CD14-positive monocyte (primary cell): ENCODE data around the gene PSORS1C2. TPM values are rescaled to one million over a fixed set of nuclear protein-coding genes. Genes with fewer than 3 reads are reported as not detected.

Experiments used
- DNase-seq, 3 donors: peaks; one replicate each; pipeline ENCODE4 v3.0.0-alpha.2; 2011 to 2022
- H2AFZ ChIP-seq: 2 replicates; pipeline ENCODE4 v1.6.0; 2012; ENCODE audit warnings: mild to moderate bottlenecking, low read depth, low read length, inconsistent platforms; ENCODE audit not compliant: insufficient read depth, poor library complexity, severe bottlenecking
- H3K27ac ChIP-seq, 2 donors: 1 replicate in 1 of 2; 2 replicates in 1 of 2; pipeline ENCODE4 v1.5.1; 2012 to 2013; ENCODE audit warnings: low read length in 2 of 2, control low read depth in 1 of 2, inconsistent platforms in 1 of 2, low read depth in 1 of 2, mild to moderate bottlenecking in 1 of 2
- H3K27me3 ChIP-seq, 2 donors: one replicate each; pipeline versions ENCODE4 v1.6.0 to v1.6.1; 2011 to 2013; ENCODE audit warnings: low read length in 2 of 2; ENCODE audit not compliant: control insufficient read depth in 2 of 2, insufficient read depth in 2 of 2
- H3K36me3 ChIP-seq, 2 donors: replicated peaks in 1 of 2; 1 replicate in 1 of 2; 2 replicates in 1 of 2; pipeline versions ENCODE4 v1.5.1 to v1.6.1; 2012 to 2013; ENCODE audit warnings: low read length in 2 of 2, control low read depth in 1 of 2, inconsistent platforms in 1 of 2, mild to moderate bottlenecking in 1 of 2; ENCODE audit not compliant: insufficient read depth in 2 of 2, control insufficient read depth in 1 of 2
- H3K4me1 ChIP-seq, 2 donors: 1 replicate in 1 of 2; 2 replicates in 1 of 2; pipeline versions ENCODE4 v1.5.1 to v1.6.1; 2012 to 2013; ENCODE audit warnings: low read length in 2 of 2, control low read depth in 1 of 2, inconsistent platforms in 1 of 2, mild to moderate bottlenecking in 1 of 2, moderate library complexity in 1 of 2; ENCODE audit not compliant: insufficient read depth in 2 of 2, control insufficient read depth in 1 of 2
- H3K4me2 ChIP-seq: replicated peaks from 2 replicates; pipeline ENCODE3; 2012; ENCODE audit warnings: low read length, moderate library complexity, mild to moderate bottlenecking; ENCODE audit not compliant: poor library complexity, severe bottlenecking; ENCODE audit errors: extremely low read depth
- H3K4me3 ChIP-seq, 3 experiments: fragments of 200-600 bp in 1 of 3; sonication (generic) in 1 of 3; replicated peaks in 1 of 3; 1 replicate in 2 of 3; 2 replicates in 1 of 3; pipeline ENCODE4 v1.5.1; 2011 to 2013; ENCODE audit warnings: low read length in 3 of 3, mild to moderate bottlenecking in 3 of 3, control low read depth in 2 of 3, low read depth in 2 of 3, inconsistent platforms in 1 of 3, moderate library complexity in 1 of 3
- H3K79me2 ChIP-seq: 2 replicates; pipeline ENCODE4 v1.6.0; 2012; ENCODE audit warnings: mild to moderate bottlenecking, control low read depth, inconsistent platforms, low read length, moderate library complexity; ENCODE audit not compliant: insufficient read depth
- H3K9ac ChIP-seq: 2 replicates; pipeline ENCODE4 v1.6.0; 2017; ENCODE audit warnings: low read length, mild to moderate bottlenecking; ENCODE audit not compliant: insufficient read depth, poor library complexity, severe bottlenecking
- H3K9me3 ChIP-seq, 2 donors: replicated peaks in 1 of 2; 1 replicate in 1 of 2; 2 replicates in 1 of 2; pipeline versions ENCODE4 v1.5.1 to v1.6.1; 2012 to 2013; ENCODE audit warnings: low read length in 2 of 2, control low read depth in 1 of 2; ENCODE audit not compliant: control insufficient read depth in 1 of 2, insufficient read depth in 1 of 2
- H4K20me1 ChIP-seq: 2 replicates; pipeline ENCODE4 v1.6.0; 2012; ENCODE audit warnings: mild to moderate bottlenecking, low read length, control low read depth, moderate library complexity; ENCODE audit not compliant: insufficient read depth
- H3K27ac Mint-ChIP-seq, 7 donors: one replicate each; pipeline ENCODE4 v1.8.0; 2020; ENCODE audit warnings: mild to moderate bottlenecking in 7 of 7, mixed read lengths in 7 of 7, moderate library complexity in 6 of 7, inconsistent platforms in 2 of 7
- H3K27me3 Mint-ChIP-seq, 3 donors: one replicate each; pipeline ENCODE4 v1.8.0; 2021 to 2022; ENCODE audit warnings: low read depth in 3 of 3, mild to moderate bottlenecking in 3 of 3, mixed read lengths in 3 of 3, moderate library complexity in 3 of 3, inconsistent platforms in 1 of 3
- H3K36me3 Mint-ChIP-seq, 2 donors: one replicate each; pipeline ENCODE4 v1.8.0; 2020; ENCODE audit warnings: mixed read lengths in 2 of 2, inconsistent platforms in 1 of 2, mild to moderate bottlenecking in 1 of 2
- H3K4me1 Mint-ChIP-seq: one replicate; pipeline ENCODE4 v1.8.0; 2020; ENCODE audit warnings: mild to moderate bottlenecking, mixed read lengths
- H3K4me3 Mint-ChIP-seq, 2 donors: one replicate each; pipeline ENCODE4 v1.8.0; 2020; ENCODE audit warnings: mild to moderate bottlenecking in 2 of 2, mixed read lengths in 2 of 2, moderate library complexity in 1 of 2
- H3K9me3 Mint-ChIP-seq, 7 donors: one replicate each; pipeline ENCODE4 v1.8.0; 2020 to 2022; ENCODE audit warnings: mixed read lengths in 7 of 7, mild to moderate bottlenecking in 6 of 7, moderate library complexity in 6 of 7, inconsistent platforms in 2 of 7
- WGBS: methylation state at CpG from one replicate; pipeline ENCODE4 v1.1.5; 2013; ENCODE audit warnings: missing lambda C conversion rate; ENCODE audit not compliant: insufficient coverage; 5-methylcytosine and 5-hydroxymethylcytosine counted together
- intact Hi-C, 2 donors: fragments of 100-400 bp; cut with micrococcal nuclease; formaldehyde crosslinking; loops; one replicate each; pipeline versions ENCODE4 v1.15.0 to v1.15.1; 2023
- polyA plus RNA-seq, 3 donors: library from polyadenylated mRNA; depleted of rRNA in 1 of 3; unstranded in 2 of 3; stranded (reverse) in 1 of 3; fragments of 300-500 nt in 2 of 3; fragments of >200 nt in 1 of 3; fragmentation: Illumina TruSeq in 2 of 3; gene quantifications; 1 replicate in 2 of 3; 2 replicates in 1 of 3; pipeline ENCODE4 v1.2.3, GENCODE V29; 2012 to 2021
- small RNA-seq: library from RNA; depleted of rRNA; stranded (forward); fragments of <200 nt; gene quantifications from one replicate; pipeline ENCODE3, GENCODE V24; 2012; ENCODE audit warnings: low read depth; ENCODE audit not compliant: insufficient read length
- TF ChIP-seq, protein P1 (sequence below): fragments of 200-600 bp; IDR thresholded peaks from one replicate; pipeline ENCODE4 v1.8.0; 2022; ENCODE audit warnings: antibody characterized with exemption, mild to moderate bottlenecking

The PSORS1C2 gene
- polyA plus RNA-seq, 3 donors: not detected

DNA sequence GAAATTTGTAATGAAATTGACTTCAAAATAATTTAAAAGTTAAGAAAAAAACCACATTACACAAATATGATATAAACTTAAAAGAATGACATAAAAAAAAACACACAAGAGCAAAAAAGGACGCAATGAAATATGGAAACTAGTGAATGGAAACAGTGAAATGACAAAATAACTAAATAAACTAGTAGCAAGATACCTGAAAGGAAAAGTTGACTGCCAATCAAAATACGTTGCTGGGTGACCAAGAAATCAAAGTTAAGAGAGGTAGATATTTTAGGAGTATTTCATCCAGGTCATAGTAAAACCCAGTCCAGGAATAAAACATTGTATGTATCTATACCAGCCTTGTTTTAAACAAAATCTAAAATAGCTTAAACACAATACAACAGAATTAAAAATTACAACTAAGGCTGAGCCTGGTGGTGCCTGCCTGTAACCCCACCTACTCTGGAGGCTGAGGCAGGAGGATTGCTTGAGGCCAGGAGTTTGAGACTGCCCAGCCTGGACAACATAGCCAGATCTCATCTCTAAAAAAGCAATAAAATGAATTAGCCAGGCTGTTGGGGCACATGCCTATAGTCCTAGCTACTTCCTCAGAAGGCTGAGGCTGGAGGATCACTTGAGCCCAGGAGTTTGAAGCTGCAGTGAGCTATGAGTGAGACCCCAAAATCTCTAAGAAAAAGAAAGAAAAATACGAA lies 48.4 kb downstream of the PSORS1C2 start:
- Mint-ChIP-seq H3K9me3 (peaks cover 0 to 3% (median 0%) of the 10 kb centered on the region in 7 donors), H3K27me3 (peaks cover 4 to 11% (median 6%) of the 10 kb centered on the region in 3 donors), H3K4me1 (peaks cover 34% of the 10 kb centered on the region), H3K27ac (no peak overlapping the region), H3K4me3 (no peak overlapping the region), H3K36me3 (peaks cover 0 to 2% of the 10 kb centered on the region in 2 donors)
- H3K4me3 ChIP-seq: no peak overlapping the region
- TF ChIP-seq, protein P1, sequence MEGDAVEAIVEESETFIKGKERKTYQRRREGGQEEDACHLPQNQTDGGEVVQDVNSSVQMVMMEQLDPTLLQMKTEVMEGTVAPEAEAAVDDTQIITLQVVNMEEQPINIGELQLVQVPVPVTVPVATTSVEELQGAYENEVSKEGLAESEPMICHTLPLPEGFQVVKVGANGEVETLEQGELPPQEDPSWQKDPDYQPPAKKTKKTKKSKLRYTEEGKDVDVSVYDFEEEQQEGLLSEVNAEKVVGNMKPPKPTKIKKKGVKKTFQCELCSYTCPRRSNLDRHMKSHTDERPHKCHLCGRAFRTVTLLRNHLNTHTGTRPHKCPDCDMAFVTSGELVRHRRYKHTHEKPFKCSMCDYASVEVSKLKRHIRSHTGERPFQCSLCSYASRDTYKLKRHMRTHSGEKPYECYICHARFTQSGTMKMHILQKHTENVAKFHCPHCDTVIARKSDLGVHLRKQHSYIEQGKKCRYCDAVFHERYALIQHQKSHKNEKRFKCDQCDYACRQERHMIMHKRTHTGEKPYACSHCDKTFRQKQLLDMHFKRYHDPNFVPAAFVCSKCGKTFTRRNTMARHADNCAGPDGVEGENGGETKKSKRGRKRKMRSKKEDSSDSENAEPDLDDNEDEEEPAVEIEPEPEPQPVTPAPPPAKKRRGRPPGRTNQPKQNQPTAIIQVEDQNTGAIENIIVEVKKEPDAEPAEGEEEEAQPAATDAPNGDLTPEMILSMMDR: no peak
- WGBS: no CpG with 5 or more reads among the region's 3 CpGs
- no peak overlapping the region for H3K4me2 ChIP-seq
- no peak overlapping the region for H3K9ac ChIP-seq
- H3K27me3 ChIP-seq: peaks cover 5 to 11% of the 10 kb centered on the region in 2 donors
- H3K4me1 ChIP-seq: peaks cover 24 to 33% of the 10 kb centered on the region in 2 donors
- no peaks in the 10 kb centered on the region for H3K79me2 ChIP-seq
- no peaks in the 10 kb centered on the region for H3K9me3 ChIP-seq
- DNase-seq: no peak
- H4K20me1 ChIP-seq: no peaks in the 10 kb centered on the region
- no peaks in the 10 kb centered on the region for H3K36me3 ChIP-seq
- no peak overlapping the region for H2AFZ ChIP-seq
- no peak overlapping the region for H3K27ac ChIP-seq
- intact Hi-C loops: no loop called here

Small RNA genes lying within 50 kb of the gene (small RNA-seq; reads per million reads assigned to genes)
- gene POLR2LP1: not detected

Other genes with a start within 250 kb of the PSORS1C2 start
- 10 to 100 TPM in 1 of 3 donors, 1 to 10 TPM in 2; 3.6 to 14.5 (median 6.0) TPM for gene GTF2H4, start 230.9 kb downstream of the PSORS1C2 start, polyA plus RNA-seq
- 10 to 100 TPM in 1 of 3 donors, 1 to 10 TPM in 2; 7.6 to 15.5 (median 8.1) TPM for gene VARS2, start 224.8 kb downstream of the PSORS1C2 start, polyA plus RNA-seq
- gene SFTA2, start 206.9 kb downstream of the PSORS1C2 start, polyA plus RNA-seq: not detected
- not detected for gene MUCL3, start 198.1 kb downstream of the PSORS1C2 start, polyA plus RNA-seq
- gene MUC21, start 155.3 kb downstream of the PSORS1C2 start, polyA plus RNA-seq: not detected
- not detected for gene MUC22, start 128.6 kb downstream of the PSORS1C2 start, polyA plus RNA-seq
- not detected for gene C6orf15, start 26.5 kb downstream of the PSORS1C2 start, polyA plus RNA-seq
- not detected for gene PSORS1C1, start 24.3 kb downstream of the PSORS1C2 start, polyA plus RNA-seq
- not detected for gene CDSN, start 18.6 kb downstream of the PSORS1C2 start, polyA plus RNA-seq
- gene CCHCR1, start 18.7 kb upstream of the PSORS1C2 start, polyA plus RNA-seq: 1 to 10 TPM; 2.2 to 8.4 (median 2.8) TPM
- 1 to 10 TPM in 1 of 3 donors, under 1 TPM in 2; 0.75 to 1.1 (median 0.80) TPM for gene TCF19, start 19.5 kb upstream of the PSORS1C2 start, polyA plus RNA-seq
- under 1 TPM in 1 of 3 donors, not detected in 2; 0.20 TPM for gene POU5F1, start 31.6 kb upstream of the PSORS1C2 start, polyA plus RNA-seq
- gene HLA-C, start 133.0 kb upstream of the PSORS1C2 start, polyA plus RNA-seq: 1,000 to 10,000 TPM; 1,088 to 2,224 (median 1,829) TPM
- gene HLA-B, start 218.1 kb upstream of the PSORS1C2 start, polyA plus RNA-seq: 1,000 to 10,000 TPM; 5,055 to 6,999 (median 6,126) TPM